HCT116 (cell line): ENCODE measurements around the gene RIPPLY2.

ENCODE experiments used
- EZH2phosphoT487 ChIP-seq: fragments of 200-600 bp; IDR thresholded peaks from 2 replicates; pipeline ENCODE4 v1.6.1; 2018; ENCODE audit warnings: antibody characterized with exemption, borderline replicate concordance
- JUND ChIP-seq: IDR thresholded peaks from 2 replicates; pipeline ENCODE4 v1.6.1; 2012
- POLR2A ChIP-seq: IDR thresholded peaks from 2 replicates; pipeline ENCODE4 v1.7.0; 2011; ENCODE audit warnings: borderline replicate concordance; ENCODE audit not compliant: insufficient read depth, insufficient read length; ENCODE audit errors: extremely low read depth
- POLR2AphosphoS5 ChIP-seq: IDR thresholded peaks from 2 replicates; pipeline ENCODE4 v1.6.1; 2011; ENCODE audit warnings: mild to moderate bottlenecking, low read depth, low read length, moderate library complexity
- SRF ChIP-seq: IDR thresholded peaks from 2 replicates; pipeline ENCODE4 v1.6.1; 2012; ENCODE audit warnings: low read depth
- YY1 ChIP-seq: IDR thresholded peaks from 2 replicates; pipeline ENCODE4 v1.6.1; 2011; ENCODE audit warnings: low read length, low read depth, moderate library complexity, mild to moderate bottlenecking; ENCODE audit not compliant: insufficient replicate concordance; ENCODE audit errors: extremely low read depth
- TF ChIP-seq, protein P1 (sequence below): IDR thresholded peaks from 2 replicates; pipeline ENCODE4 v1.6.1; 2012; ENCODE audit warnings: low read depth
- TF ChIP-seq, protein P2 (sequence below), 3 experiments: fragments of 200-600 bp in 1 of 3; sonication (generic) in 1 of 3; IDR thresholded peaks in 2 of 3; conservative IDR thresholded peaks in 1 of 3; 2 replicates each; pipeline ENCODE4 v1.5.1; 2012 to 2017; ENCODE audit warnings: low read depth in 2 of 3, low read length in 2 of 3, antibody characterized with exemption in 1 of 3, borderline replicate concordance in 1 of 3, control low read depth in 1 of 3, mild to moderate bottlenecking in 1 of 3, mixed read lengths in 1 of 3, mixed run types in 1 of 3, moderate library complexity in 1 of 3; ENCODE audit not compliant: insufficient read depth in 1 of 3
- TF ChIP-seq, protein P3 (sequence below): IDR thresholded peaks from 2 replicates; pipeline ENCODE4 v1.6.1; 2012
- TF ChIP-seq, protein P4 (sequence below): IDR thresholded peaks from 2 replicates; pipeline ENCODE4 v1.6.1; 2012

DNA sequence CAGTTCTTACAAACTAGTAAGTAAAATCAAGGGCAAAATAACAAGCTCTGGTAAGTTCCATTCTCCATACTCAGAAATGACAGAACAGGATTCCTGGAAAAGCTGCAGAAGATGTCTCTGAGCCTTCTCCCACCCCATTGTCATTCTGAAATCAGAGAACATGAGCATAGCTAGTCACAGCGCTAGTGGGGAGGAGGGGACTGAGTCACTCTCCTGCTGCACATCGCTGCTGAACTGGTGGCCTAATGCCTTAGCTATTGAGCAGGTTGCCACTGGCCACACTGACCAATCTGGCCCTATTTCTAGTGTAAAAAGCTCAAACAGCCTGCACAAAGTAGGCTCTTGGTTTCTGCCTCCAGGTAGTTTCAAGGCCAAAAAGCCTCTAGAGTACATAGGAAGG is 26.1 kb upstream of the RIPPLY2 start:
- TF ChIP-seq, protein P1, sequence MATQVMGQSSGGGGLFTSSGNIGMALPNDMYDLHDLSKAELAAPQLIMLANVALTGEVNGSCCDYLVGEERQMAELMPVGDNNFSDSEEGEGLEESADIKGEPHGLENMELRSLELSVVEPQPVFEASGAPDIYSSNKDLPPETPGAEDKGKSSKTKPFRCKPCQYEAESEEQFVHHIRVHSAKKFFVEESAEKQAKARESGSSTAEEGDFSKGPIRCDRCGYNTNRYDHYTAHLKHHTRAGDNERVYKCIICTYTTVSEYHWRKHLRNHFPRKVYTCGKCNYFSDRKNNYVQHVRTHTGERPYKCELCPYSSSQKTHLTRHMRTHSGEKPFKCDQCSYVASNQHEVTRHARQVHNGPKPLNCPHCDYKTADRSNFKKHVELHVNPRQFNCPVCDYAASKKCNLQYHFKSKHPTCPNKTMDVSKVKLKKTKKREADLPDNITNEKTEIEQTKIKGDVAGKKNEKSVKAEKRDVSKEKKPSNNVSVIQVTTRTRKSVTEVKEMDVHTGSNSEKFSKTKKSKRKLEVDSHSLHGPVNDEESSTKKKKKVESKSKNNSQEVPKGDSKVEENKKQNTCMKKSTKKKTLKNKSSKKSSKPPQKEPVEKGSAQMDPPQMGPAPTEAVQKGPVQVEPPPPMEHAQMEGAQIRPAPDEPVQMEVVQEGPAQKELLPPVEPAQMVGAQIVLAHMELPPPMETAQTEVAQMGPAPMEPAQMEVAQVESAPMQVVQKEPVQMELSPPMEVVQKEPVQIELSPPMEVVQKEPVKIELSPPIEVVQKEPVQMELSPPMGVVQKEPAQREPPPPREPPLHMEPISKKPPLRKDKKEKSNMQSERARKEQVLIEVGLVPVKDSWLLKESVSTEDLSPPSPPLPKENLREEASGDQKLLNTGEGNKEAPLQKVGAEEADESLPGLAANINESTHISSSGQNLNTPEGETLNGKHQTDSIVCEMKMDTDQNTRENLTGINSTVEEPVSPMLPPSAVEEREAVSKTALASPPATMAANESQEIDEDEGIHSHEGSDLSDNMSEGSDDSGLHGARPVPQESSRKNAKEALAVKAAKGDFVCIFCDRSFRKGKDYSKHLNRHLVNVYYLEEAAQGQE = no peak
- TF ChIP-seq, protein P2, sequence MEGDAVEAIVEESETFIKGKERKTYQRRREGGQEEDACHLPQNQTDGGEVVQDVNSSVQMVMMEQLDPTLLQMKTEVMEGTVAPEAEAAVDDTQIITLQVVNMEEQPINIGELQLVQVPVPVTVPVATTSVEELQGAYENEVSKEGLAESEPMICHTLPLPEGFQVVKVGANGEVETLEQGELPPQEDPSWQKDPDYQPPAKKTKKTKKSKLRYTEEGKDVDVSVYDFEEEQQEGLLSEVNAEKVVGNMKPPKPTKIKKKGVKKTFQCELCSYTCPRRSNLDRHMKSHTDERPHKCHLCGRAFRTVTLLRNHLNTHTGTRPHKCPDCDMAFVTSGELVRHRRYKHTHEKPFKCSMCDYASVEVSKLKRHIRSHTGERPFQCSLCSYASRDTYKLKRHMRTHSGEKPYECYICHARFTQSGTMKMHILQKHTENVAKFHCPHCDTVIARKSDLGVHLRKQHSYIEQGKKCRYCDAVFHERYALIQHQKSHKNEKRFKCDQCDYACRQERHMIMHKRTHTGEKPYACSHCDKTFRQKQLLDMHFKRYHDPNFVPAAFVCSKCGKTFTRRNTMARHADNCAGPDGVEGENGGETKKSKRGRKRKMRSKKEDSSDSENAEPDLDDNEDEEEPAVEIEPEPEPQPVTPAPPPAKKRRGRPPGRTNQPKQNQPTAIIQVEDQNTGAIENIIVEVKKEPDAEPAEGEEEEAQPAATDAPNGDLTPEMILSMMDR (IDR thresholded peaks at IDR 0.05 in 2 of 3, conservative IDR thresholded peaks at IDR 0.05 in 1 of 3; ENCODE audit: borderline replicate concordance in 1 of 3, insufficient read depth in 1 of 3, low read depth in 2 of 3, low read length in 2 of 3) = no peak
- TF ChIP-seq, protein P3, sequence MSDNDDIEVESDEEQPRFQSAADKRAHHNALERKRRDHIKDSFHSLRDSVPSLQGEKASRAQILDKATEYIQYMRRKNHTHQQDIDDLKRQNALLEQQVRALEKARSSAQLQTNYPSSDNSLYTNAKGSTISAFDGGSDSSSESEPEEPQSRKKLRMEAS = no peak
- TF ChIP-seq POLR2AphosphoS5 (no peak), POLR2A (no peak), EZH2phosphoT487 (no peak), SRF (no peak), JUND (no peak), YY1 (no peak)
- TF ChIP-seq, protein P4, sequence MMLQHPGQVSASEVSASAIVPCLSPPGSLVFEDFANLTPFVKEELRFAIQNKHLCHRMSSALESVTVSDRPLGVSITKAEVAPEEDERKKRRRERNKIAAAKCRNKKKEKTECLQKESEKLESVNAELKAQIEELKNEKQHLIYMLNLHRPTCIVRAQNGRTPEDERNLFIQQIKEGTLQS = no peak
